DND-41 (cell line): ENCODE results near the gene PBX3.

Source experiments
- ATAC-seq: fragments of 200-7000 bp; cut with Tn5 transposase; 3 replicates; pipeline ENCODE4 v1.9.1; 2021; ENCODE audit warnings: low read depth; ENCODE audit not compliant: insufficient read depth
- DNase-seq: peaks from one replicate; pipeline ENCODE4 v3.0.0-alpha.2; 2020
- H2AFZ ChIP-seq: 2 replicates; pipeline ENCODE4 v1.6.0; 2012; ENCODE audit warnings: low read depth, low read length
- H3K27ac ChIP-seq: 2 replicates; pipeline ENCODE4 v1.5.1; 2012; ENCODE audit warnings: low read length, inconsistent platforms
- H3K27me3 ChIP-seq: fragments of 200-600 bp; sonication (generic); 2 replicates; pipeline ENCODE4 v1.6.0; 2012; ENCODE audit warnings: low read length, mild to moderate bottlenecking, inconsistent platforms; ENCODE audit not compliant: insufficient read depth, poor library complexity
- H3K36me3 ChIP-seq: 2 replicates; pipeline ENCODE4 v1.5.1; 2012; ENCODE audit warnings: low read length, inconsistent platforms; ENCODE audit not compliant: insufficient read depth
- H3K4me1 ChIP-seq: 2 replicates; pipeline ENCODE4 v1.5.1; 2012; ENCODE audit warnings: mild to moderate bottlenecking, low read length; ENCODE audit not compliant: insufficient read depth
- H3K4me2 ChIP-seq: 2 replicates; pipeline ENCODE4 v1.6.0; 2012; ENCODE audit warnings: mild to moderate bottlenecking, moderate library complexity, low read length, inconsistent platforms; ENCODE audit not compliant: insufficient read depth
- H3K4me3 ChIP-seq, 2 experiments: fragments of 200-600 bp in 1 of 2; shearing (Covaris generic) in 1 of 2; 2 replicates each; pipeline ENCODE4 v1.5.1; 2012 to 2016; ENCODE audit warnings: inconsistent platforms in 2 of 2, low read length in 2 of 2, mild to moderate bottlenecking in 2 of 2, low read depth in 1 of 2, moderate library complexity in 1 of 2
- H3K79me2 ChIP-seq: 2 replicates; pipeline ENCODE4 v1.6.0; 2012; ENCODE audit warnings: low read length, inconsistent platforms; ENCODE audit not compliant: insufficient read depth
- H3K9ac ChIP-seq: 2 replicates; pipeline ENCODE4 v1.6.0; 2012; ENCODE audit warnings: low read depth, mild to moderate bottlenecking, inconsistent platforms, low read length, moderate library complexity
- H3K9me3 ChIP-seq: 2 replicates; pipeline ENCODE4 v1.5.1; 2012; ENCODE audit warnings: low read length, moderate library complexity, mild to moderate bottlenecking, inconsistent platforms; ENCODE audit not compliant: insufficient read depth, severe bottlenecking
- H4K20me1 ChIP-seq: 2 replicates; pipeline ENCODE4 v1.6.0; 2012; ENCODE audit warnings: low read length; ENCODE audit not compliant: insufficient read depth
- EZH2 ChIP-seq: IDR thresholded peaks from 3 replicates; pipeline ENCODE4 v1.6.1; 2012; ENCODE audit warnings: borderline replicate concordance, low read depth, mild to moderate bottlenecking, moderate library complexity, low read length, inconsistent platforms; ENCODE audit not compliant: severe bottlenecking
- TF ChIP-seq, protein P1 (sequence below): IDR thresholded peaks from 2 replicates; pipeline ENCODE4 v1.5.1; 2012; ENCODE audit warnings: borderline replicate concordance, low read length, moderate library complexity, mild to moderate bottlenecking; ENCODE audit not compliant: poor library complexity, severe bottlenecking; ENCODE audit errors: extremely low read depth

Gene PBX3

DNA sequence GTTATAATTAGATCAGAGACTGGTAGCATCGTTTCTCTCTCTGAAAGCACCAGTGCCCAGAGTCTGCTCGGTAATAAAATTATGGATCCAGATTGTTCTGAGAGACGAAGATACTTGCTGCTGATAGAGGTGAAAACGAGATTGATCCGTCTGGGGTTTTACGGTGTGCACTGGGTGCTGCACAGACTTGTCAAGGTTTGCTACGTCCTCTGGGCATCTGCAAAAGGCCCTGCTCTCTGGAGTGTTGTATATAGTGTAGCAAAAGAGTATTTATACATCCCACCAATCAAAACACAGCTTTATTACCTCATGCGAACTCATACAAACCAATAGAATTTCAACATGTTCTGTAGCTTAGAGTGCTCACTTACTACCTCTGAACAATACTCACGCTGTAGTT lies 219.3 kb downstream of the PBX3 start:
- Histone ChIP-seq H3K27me3 (no peaks in the 10 kb centered on the region), H3K9ac (no peak overlapping the region), H3K36me3 (peaks cover 34% of the 10 kb centered on the region), H3K27ac (no peak overlapping the region), H3K9me3 (no peaks in the 10 kb centered on the region), H2AFZ (no peak overlapping the region), H3K4me3 (no peak overlapping the region), H4K20me1 (no peaks in the 10 kb centered on the region), H3K4me2 (no peak overlapping the region), H3K79me2 (no peaks in the 10 kb centered on the region), H3K4me1 (no peaks in the 10 kb centered on the region)
- ATAC-seq (no peak; the same call in 2 of the 3 replicates), DNase-seq (no peak)
- TF ChIP-seq, protein P1, sequence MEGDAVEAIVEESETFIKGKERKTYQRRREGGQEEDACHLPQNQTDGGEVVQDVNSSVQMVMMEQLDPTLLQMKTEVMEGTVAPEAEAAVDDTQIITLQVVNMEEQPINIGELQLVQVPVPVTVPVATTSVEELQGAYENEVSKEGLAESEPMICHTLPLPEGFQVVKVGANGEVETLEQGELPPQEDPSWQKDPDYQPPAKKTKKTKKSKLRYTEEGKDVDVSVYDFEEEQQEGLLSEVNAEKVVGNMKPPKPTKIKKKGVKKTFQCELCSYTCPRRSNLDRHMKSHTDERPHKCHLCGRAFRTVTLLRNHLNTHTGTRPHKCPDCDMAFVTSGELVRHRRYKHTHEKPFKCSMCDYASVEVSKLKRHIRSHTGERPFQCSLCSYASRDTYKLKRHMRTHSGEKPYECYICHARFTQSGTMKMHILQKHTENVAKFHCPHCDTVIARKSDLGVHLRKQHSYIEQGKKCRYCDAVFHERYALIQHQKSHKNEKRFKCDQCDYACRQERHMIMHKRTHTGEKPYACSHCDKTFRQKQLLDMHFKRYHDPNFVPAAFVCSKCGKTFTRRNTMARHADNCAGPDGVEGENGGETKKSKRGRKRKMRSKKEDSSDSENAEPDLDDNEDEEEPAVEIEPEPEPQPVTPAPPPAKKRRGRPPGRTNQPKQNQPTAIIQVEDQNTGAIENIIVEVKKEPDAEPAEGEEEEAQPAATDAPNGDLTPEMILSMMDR = no peak
- no peak for TF ChIP-seq EZH2

DNA sequence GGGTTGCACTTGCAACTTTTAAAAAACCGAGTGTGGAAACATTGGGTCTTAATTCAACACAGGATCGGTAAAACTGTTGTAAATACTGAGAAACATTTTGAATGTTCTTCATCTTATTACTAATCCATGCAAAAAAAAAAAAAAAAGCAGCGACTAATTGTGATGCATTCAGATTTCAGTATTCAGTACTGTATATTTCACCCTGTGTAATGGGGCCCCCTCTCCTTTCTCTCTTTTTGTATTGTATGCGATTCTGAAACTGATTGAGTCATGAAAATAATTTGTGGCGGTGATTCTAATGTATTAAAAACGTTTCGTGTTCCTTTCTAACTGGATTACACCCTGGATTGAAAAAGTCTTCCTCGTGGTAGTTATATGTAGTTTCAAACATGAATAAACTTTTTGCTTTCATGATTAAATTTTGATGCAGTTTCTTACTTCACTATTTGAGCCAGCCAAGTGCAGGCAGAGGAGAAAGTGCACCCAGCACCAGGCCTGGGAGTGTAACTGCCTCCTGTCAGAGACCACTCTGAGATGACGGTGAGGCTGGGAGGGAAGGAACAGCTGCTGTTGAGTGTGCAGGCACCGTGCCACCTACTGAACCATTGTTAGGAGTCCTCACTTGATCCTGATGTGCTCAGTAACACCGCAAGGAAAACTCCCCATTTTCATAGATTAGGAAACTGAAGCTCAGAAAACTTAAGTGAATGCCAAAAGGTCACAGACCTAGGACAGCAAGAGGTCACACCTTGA lies 220.0 kb downstream of the PBX3 start:
- Histone ChIP-seq H4K20me1 (no peaks in the 10 kb centered on the region), H3K27ac (no peak overlapping the region), H2AFZ (no peak overlapping the region), H3K36me3 (peaks cover 29% of the 10 kb centered on the region), H3K4me2 (no peak overlapping the region), H3K9ac (no peak overlapping the region), H3K4me1 (no peaks in the 10 kb centered on the region), H3K79me2 (no peaks in the 10 kb centered on the region), H3K9me3 (no peaks in the 10 kb centered on the region), H3K4me3 (no peak overlapping the region), H3K27me3 (no peaks in the 10 kb centered on the region)
- no peak for DNase-seq
- no peak for TF ChIP-seq EZH2
- TF ChIP-seq, protein P1 = no peak
- no peak for ATAC-seq

DNA sequence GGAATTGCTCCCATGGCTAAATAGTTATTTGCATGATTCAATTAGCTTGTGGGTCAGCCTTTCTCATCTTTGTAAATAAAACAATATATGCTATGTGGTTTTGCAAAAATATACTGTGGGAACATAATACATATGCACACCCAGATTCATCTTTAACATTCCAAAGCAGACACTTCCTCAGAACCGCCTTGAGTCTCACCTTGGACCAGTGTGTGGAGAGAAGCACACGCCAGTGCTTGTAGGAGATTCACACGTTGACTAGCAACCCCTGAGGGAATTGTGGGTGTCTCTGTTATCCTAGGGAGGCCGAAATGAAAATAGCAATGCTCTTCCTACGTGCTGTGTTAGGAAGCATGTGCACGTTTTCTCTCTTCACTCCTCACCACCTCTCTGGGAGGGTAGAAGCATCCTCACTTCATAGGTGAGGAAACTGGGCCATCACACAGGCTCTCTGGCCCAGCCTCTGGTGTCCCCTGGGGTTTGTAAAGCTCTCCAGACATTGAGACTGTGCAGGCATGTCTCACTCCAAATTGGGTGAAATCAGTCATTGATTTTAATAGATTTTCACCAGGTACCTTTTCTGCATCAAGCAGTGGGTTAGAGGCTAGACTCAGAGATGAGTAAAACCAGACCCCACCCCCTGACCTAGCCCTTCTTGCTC lies 221.7 kb downstream of the PBX3 start:
- Histone ChIP-seq H3K79me2 (no peaks in the 10 kb centered on the region), H3K4me2 (no peak overlapping the region), H3K4me3 (no peak overlapping the region), H3K27ac (no peak overlapping the region), H3K9me3 (no peaks in the 10 kb centered on the region), H3K27me3 (no peaks in the 10 kb centered on the region), H3K36me3 (peaks cover 20% of the 10 kb centered on the region; the same call in 1 of the 2 replicates), H4K20me1 (no peaks in the 10 kb centered on the region), H3K4me1 (no peaks in the 10 kb centered on the region), H2AFZ (no peak overlapping the region), H3K9ac (no peak overlapping the region)
- no peak for TF ChIP-seq EZH2
- TF ChIP-seq, protein P1 = no peak
- DNase-seq (no peak), ATAC-seq (no peak)
